Caco-2 (cell line): ENCODE measurements around the gene CD5L. TPM values are rescaled to one million over a fixed set of nuclear protein-coding genes. Genes with fewer than 3 reads are reported as not detected.

Experiments used
- BruUV-seq: library from RNA; stranded (reverse); fragments of 400-500 nt; replicated peaks from 2 replicates; lab custom pipeline; 2021; lab: Mats Ljungman, UMichigan
- CTCF ChIA-PET: fragments of 300-600 bp; sonication (Branson Sonifier 250); formaldehyde crosslinking; loops from one replicate; lab custom pipeline; 2022; ENCODE audit warnings: antibody characterized with exemption; lab: Charles Lee
- POLR2A ChIA-PET: fragments of 300-600 bp; sonication (Branson Sonifier 250); formaldehyde crosslinking; loops from one replicate; lab custom pipeline; 2022; ENCODE audit warnings: antibody characterized with exemption; lab: Charles Lee
- DNase-seq, 2 experiments: peaks; one replicate each; pipeline versions ENCODE4 v3.0.0 to v3.0.0-alpha.2; 2020 to 2022
- H3K27me3 ChIP-seq: replicated peaks from 2 replicates; pipeline ENCODE4 v1.6.0; 2011; ENCODE audit warnings: low read length; ENCODE audit not compliant: control insufficient read depth, insufficient read depth
- H3K36me3 ChIP-seq: 2 replicates; pipeline ENCODE4 v1.5.1; 2011; ENCODE audit warnings: low read length; ENCODE audit not compliant: control insufficient read depth, insufficient read depth
- H3K4me1 ChIP-seq: fragments of 250-450 bp; sonication (Bioruptor Pico); 2 replicates; pipeline ENCODE4 v1.5.1; 2020; ENCODE audit warnings: mild to moderate bottlenecking
- H3K4me3 ChIP-seq: 2 replicates; pipeline ENCODE4 v1.5.1; 2011; ENCODE audit warnings: low read depth, mild to moderate bottlenecking, control low read depth, low read length
- H3K9me3 ChIP-seq: fragments of 250-450 bp; sonication (Bioruptor Pico); 2 replicates; pipeline ENCODE4 v1.5.1; 2020; ENCODE audit warnings: mild to moderate bottlenecking, moderate library complexity
- H3K27ac Mint-ChIP-seq: one replicate; pipeline ENCODE4 v1.8.0; 2022; ENCODE audit warnings: mixed read lengths; ENCODE audit not compliant: unreplicated experiment
- H3K27me3 Mint-ChIP-seq: one replicate; pipeline ENCODE4 v1.8.0; 2022; ENCODE audit warnings: mixed read lengths; ENCODE audit not compliant: insufficient read depth, unreplicated experiment
- H3K36me3 Mint-ChIP-seq: one replicate; pipeline ENCODE4 v1.8.0; 2022; ENCODE audit warnings: mild to moderate bottlenecking, mixed read lengths; ENCODE audit not compliant: insufficient read depth, unreplicated experiment
- H3K4me1 Mint-ChIP-seq: one replicate; pipeline ENCODE4 v1.8.0; 2022; ENCODE audit warnings: low read depth, mixed read lengths; ENCODE audit not compliant: unreplicated experiment
- H3K4me3 Mint-ChIP-seq: one replicate; pipeline ENCODE4 v1.8.0; 2022; ENCODE audit warnings: mild to moderate bottlenecking, moderate library complexity, mixed read lengths; ENCODE audit not compliant: unreplicated experiment
- H3K9me3 Mint-ChIP-seq: one replicate; pipeline ENCODE4 v1.8.0; 2022; ENCODE audit warnings: mixed read lengths; ENCODE audit not compliant: unreplicated experiment
- intact Hi-C: fragments of 100-400 bp; cut with micrococcal nuclease; formaldehyde crosslinking; loops from one replicate; pipeline ENCODE4 v1.10.0; 2022; ENCODE audit not compliant: unreplicated experiment
- total RNA-seq: library from RNA; stranded (reverse); gene quantifications from 2 replicates; pipeline ENCODE4 v1.2.3, GENCODE V29; 2022
- TF ChIP-seq, protein P1 (sequence below), 2 experiments: fragments of 200-600 bp in 1 of 2; IDR thresholded peaks; 1 replicate in 1 of 2; 2 replicates in 1 of 2; pipeline versions ENCODE4 v1.5.1 to v1.8.0; 2011 to 2022; ENCODE audit warnings: antibody characterized with exemption in 1 of 2, control low read depth in 1 of 2, inconsistent platforms in 1 of 2, low read depth in 1 of 2, low read length in 1 of 2, mild to moderate bottlenecking in 1 of 2, moderate library complexity in 1 of 2; ENCODE audit not compliant: insufficient read depth in 1 of 2, severe bottlenecking in 1 of 2, unreplicated experiment in 1 of 2

Gene CD5L
- total RNA-seq, 1 experiment from 2014 or later, result not detected

GRCh38 chr1:157831968-157832626 lies 9.5 kb downstream of the CD5L start:
- DNase-seq, result peak in 1 of 2 experiments; percentile 3
- no TSS peak for BruUV-seq
- H3K36me3 Mint-ChIP-seq, result no peaks in the 10 kb centered on the region
- H3K9me3 Mint-ChIP-seq, result no peaks in the 10 kb centered on the region
- H3K27me3 ChIP-seq, result no peaks in the 10 kb centered on the region
- H3K4me1 ChIP-seq, result peaks cover 10% of the 10 kb centered on the region; the same call in 1 of the 2 replicates
- peaks cover 6% of the 10 kb centered on the region for H3K27me3 Mint-ChIP-seq
- POLR2A ChIA-PET, result no interaction called here
- no peak overlapping the region for H3K27ac Mint-ChIP-seq
- intact Hi-C loops, result no loop called here
- TF ChIP-seq, protein P1, sequence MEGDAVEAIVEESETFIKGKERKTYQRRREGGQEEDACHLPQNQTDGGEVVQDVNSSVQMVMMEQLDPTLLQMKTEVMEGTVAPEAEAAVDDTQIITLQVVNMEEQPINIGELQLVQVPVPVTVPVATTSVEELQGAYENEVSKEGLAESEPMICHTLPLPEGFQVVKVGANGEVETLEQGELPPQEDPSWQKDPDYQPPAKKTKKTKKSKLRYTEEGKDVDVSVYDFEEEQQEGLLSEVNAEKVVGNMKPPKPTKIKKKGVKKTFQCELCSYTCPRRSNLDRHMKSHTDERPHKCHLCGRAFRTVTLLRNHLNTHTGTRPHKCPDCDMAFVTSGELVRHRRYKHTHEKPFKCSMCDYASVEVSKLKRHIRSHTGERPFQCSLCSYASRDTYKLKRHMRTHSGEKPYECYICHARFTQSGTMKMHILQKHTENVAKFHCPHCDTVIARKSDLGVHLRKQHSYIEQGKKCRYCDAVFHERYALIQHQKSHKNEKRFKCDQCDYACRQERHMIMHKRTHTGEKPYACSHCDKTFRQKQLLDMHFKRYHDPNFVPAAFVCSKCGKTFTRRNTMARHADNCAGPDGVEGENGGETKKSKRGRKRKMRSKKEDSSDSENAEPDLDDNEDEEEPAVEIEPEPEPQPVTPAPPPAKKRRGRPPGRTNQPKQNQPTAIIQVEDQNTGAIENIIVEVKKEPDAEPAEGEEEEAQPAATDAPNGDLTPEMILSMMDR (IDR thresholded peaks at IDR 0.05; ENCODE audit: insufficient read depth in 1 of 2, low read depth in 1 of 2, low read length in 1 of 2, severe bottlenecking in 1 of 2, unreplicated experiment in 1 of 2), result no peak
- H3K36me3 ChIP-seq, result no peaks in the 10 kb centered on the region
- CTCF ChIA-PET, result no interaction called here
- no peaks in the 10 kb centered on the region for H3K9me3 ChIP-seq
- H3K4me1 Mint-ChIP-seq, result no peaks in the 10 kb centered on the region
- no peak overlapping the region for H3K4me3 ChIP-seq
- H3K4me3 Mint-ChIP-seq, result no peak overlapping the region

DNA sequence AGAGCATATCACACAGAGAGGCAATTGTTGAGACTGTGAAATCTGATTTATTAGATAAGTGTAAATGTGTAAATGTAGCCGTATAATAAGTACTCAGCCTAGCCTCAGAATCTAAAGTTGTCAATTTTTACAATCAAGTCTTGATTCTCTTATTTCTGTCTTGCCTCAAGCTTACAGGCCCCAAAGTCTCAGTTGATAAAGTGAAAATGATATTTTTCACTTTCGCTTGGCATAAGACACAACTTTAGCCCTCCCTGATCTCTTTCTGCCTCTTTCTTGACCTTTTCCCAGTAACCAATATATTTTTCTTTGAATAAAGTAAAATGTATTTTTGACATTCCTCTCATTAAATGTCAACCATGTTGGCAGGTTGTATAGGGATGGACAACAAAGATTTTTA lies 10.7 kb downstream of the CD5L start:
- Histone ChIP-seq H3K36me3 (no peaks in the 10 kb centered on the region), H3K4me1 (peaks cover 10% of the 10 kb centered on the region; the same call in 1 of the 2 replicates), H3K9me3 (no peaks in the 10 kb centered on the region), H3K27me3 (no peaks in the 10 kb centered on the region), H3K4me3 (no peak overlapping the region)
- no peak overlapping the region for H3K4me3 Mint-ChIP-seq
- peaks cover 9% of the 10 kb centered on the region for H3K27me3 Mint-ChIP-seq
- intact Hi-C loops, result no loop called here
- TF ChIP-seq, protein P1 (IDR thresholded peaks at IDR 0.05; ENCODE audit: insufficient read depth in 1 of 2, low read depth in 1 of 2, low read length in 1 of 2, severe bottlenecking in 1 of 2, unreplicated experiment in 1 of 2), result no peak
- no peak overlapping the region for H3K27ac Mint-ChIP-seq
- ChIA-PET CTCF (no interaction called here), POLR2A (no interaction called here)
- H3K9me3 Mint-ChIP-seq, result no peaks in the 10 kb centered on the region
- BruUV-seq, result no TSS peak
- DNase-seq, result no peak
- H3K36me3 Mint-ChIP-seq, result no peaks in the 10 kb centered on the region
- no peaks in the 10 kb centered on the region for H3K4me1 Mint-ChIP-seq

DNA sequence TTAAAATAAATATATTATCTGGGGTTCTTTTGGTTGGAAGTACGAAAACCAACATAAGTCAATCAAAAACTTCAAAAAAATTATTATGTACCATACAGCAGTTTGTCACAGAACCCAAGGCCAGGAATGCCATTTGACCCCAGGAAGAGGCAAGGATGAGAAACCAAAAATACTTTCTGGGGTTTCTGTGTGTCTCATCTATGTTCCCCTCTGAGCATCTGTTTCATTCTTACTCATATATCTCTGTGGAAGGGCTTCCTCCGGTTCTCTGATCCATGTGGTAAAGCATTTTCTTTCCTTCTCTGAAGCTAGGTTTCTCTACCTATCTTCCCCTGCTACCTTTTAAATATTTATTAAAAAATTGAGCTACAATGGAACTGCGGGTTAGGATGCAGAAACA lies 11.9 kb downstream of the CD5L start:
- ChIA-PET CTCF (no interaction called here), POLR2A (no interaction called here)
- DNase-seq, result no peak
- Histone ChIP-seq H3K27me3 (no peaks in the 10 kb centered on the region), H3K36me3 (no peaks in the 10 kb centered on the region), H3K4me1 (peaks cover 10% of the 10 kb centered on the region; the same call in 1 of the 2 replicates), H3K4me3 (no peak overlapping the region), H3K9me3 (no peaks in the 10 kb centered on the region)
- no peaks in the 10 kb centered on the region for H3K4me1 Mint-ChIP-seq
- no TSS peak for BruUV-seq
- H3K4me3 Mint-ChIP-seq, result no peak overlapping the region
- intact Hi-C loops, result no loop called here
- no peaks in the 10 kb centered on the region for H3K9me3 Mint-ChIP-seq
- no peak overlapping the region for H3K27ac Mint-ChIP-seq
- TF ChIP-seq, protein P1 (IDR thresholded peaks at IDR 0.05; ENCODE audit: insufficient read depth in 1 of 2, low read depth in 1 of 2, low read length in 1 of 2, severe bottlenecking in 1 of 2, unreplicated experiment in 1 of 2), result no peak
- peaks cover 14% of the 10 kb centered on the region for H3K27me3 Mint-ChIP-seq
- no peaks in the 10 kb centered on the region for H3K36me3 Mint-ChIP-seq
